GM21529 (cell line): Measurements from ENCODE around the gene C1QTNF6.

Experiments used
- ATAC-seq: cut with Tn5 transposase; IDR thresholded peaks from one replicate; pipeline ENCODE4 v1.9.1; 2021; ENCODE audit not compliant: unreplicated experiment

Gene C1QTNF6

GRCh38 chr22:37164505-37164887 is 23.6 kb downstream of the C1QTNF6 start:
- ATAC-seq: no peak

GRCh38 chr22:37163575-37164504 is 24.2 kb downstream of the C1QTNF6 start:
- ATAC-seq: peak; percentile 40

- ATAC-seq: no peak
Observed at GRCh38 chr22:37163096-37163489, 25.0 kb downstream of the C1QTNF6 start.

GRCh38 chr22:37162221-37163095 is 25.6 kb downstream of the C1QTNF6 start:
- peak; percentile 45 for ATAC-seq

- no peak for ATAC-seq
Observed at GRCh38 chr22:37161443-37161842, 26.6 kb downstream of the C1QTNF6 start.

GRCh38 chr22:37160027-37160426 is 28.0 kb downstream of the C1QTNF6 start:
- ATAC-seq: no peak

GRCh38 chr22:37158963-37159290 is 29.1 kb downstream of the C1QTNF6 start:
- no peak for ATAC-seq

GRCh38 chr22:37157516-37158285 is 30.3 kb downstream of the C1QTNF6 start:
- no peak for ATAC-seq

GRCh38 chr22:37156686-37157435 is 31.2 kb downstream of the C1QTNF6 start:
- ATAC-seq: no peak

GRCh38 chr22:37155971-37156370 is 32.1 kb downstream of the C1QTNF6 start:
- no peak for ATAC-seq

GRCh38 chr22:37154925-37155712 is 32.9 kb downstream of the C1QTNF6 start:
- peak; percentile 43 for ATAC-seq

- ATAC-seq: no peak
Observed at GRCh38 chr22:37153901-37154300, 34.1 kb downstream of the C1QTNF6 start.

- ATAC-seq: no peak
Observed at GRCh38 chr22:37151401-37151800, 36.6 kb downstream of the C1QTNF6 start.

GRCh38 chr22:37150701-37151100 is 37.3 kb downstream of the C1QTNF6 start:
- ATAC-seq: no peak

- no peak for ATAC-seq
Observed at GRCh38 chr22:37148742-37149665, 39.0 kb downstream of the C1QTNF6 start.

- ATAC-seq: no peak
Observed at GRCh38 chr22:37148031-37148651, 39.9 kb downstream of the C1QTNF6 start.

- ATAC-seq: no peak
Observed at GRCh38 chr22:37147186-37147990, 40.7 kb downstream of the C1QTNF6 start.
